ENCODE measurements around the gene SMIM29. TPM values are rescaled to one million over a fixed set of nuclear protein-coding genes. Genes with fewer than 3 reads are reported as not detected.
"Not testable (repeated sequence)": the region's sequence is repeated elsewhere in the genome, so short reads cannot be mapped to it uniquely, and the experiment has no call there.

Gene SMIM29
- total and polyA plus RNA-seq, 12 donors, result 16.0 to 78.2 (median 25.4) TPM

GRCh38 chr6:34272013-34272926 is 23.5 kb upstream of the SMIM29 start:
- H3K4me1 ChIP-seq, result peaks cover 0 to 45% (median 35%) of the 10 kb centered on the region in 9 donors
- DNase-seq (peak in 1 of 2 donors; percentile 32), ATAC-seq (peak in 1 of 8 donors; percentile 38)
- H3K27ac ChIP-seq, result peak overlapping the region in 6 of 10 donors; percentile 24 to 80 (median 46)
- intact Hi-C loops (cut with DNase I), result loop anchor here in 3 of 10 donors (5.0 to 10.0 kb wide), 3 partner anchors 113 to 123 kb away; partner anchors contain the start of gene NUDT3 (in 2 of the 3)
- H3K36me3 ChIP-seq, result no peaks in the 10 kb centered on the region
- no peaks in the 10 kb centered on the region for H3K27me3 ChIP-seq
- no peak overlapping the region for H3K4me3 ChIP-seq
- H3K9me3 ChIP-seq, result no peaks in the 10 kb centered on the region
- WGBS, 2 donors, result 92 to 94% methylated on average over 13 of the region's 13 CpGs
- TF ChIP-seq, protein P1, sequence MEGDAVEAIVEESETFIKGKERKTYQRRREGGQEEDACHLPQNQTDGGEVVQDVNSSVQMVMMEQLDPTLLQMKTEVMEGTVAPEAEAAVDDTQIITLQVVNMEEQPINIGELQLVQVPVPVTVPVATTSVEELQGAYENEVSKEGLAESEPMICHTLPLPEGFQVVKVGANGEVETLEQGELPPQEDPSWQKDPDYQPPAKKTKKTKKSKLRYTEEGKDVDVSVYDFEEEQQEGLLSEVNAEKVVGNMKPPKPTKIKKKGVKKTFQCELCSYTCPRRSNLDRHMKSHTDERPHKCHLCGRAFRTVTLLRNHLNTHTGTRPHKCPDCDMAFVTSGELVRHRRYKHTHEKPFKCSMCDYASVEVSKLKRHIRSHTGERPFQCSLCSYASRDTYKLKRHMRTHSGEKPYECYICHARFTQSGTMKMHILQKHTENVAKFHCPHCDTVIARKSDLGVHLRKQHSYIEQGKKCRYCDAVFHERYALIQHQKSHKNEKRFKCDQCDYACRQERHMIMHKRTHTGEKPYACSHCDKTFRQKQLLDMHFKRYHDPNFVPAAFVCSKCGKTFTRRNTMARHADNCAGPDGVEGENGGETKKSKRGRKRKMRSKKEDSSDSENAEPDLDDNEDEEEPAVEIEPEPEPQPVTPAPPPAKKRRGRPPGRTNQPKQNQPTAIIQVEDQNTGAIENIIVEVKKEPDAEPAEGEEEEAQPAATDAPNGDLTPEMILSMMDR (IDR thresholded peaks at IDR 0.05), result no peak

GRCh38 chr6:34269658-34270341 is 21.0 kb upstream of the SMIM29 start:
- not testable (repeated sequence) for H3K27me3 ChIP-seq, H3K36me3 ChIP-seq, DNase-seq, H3K27ac ChIP-seq, H3K9me3 ChIP-seq, H3K4me3 ChIP-seq, ATAC-seq
- WGBS, 2 donors, result 75 to 84% methylated on average over 17 of the region's 17 CpGs
- intact Hi-C loops (cut with DNase I), result loop anchor here in 3 of 10 donors (5.0 to 10.0 kb wide), 3 partner anchors 115 to 125 kb away; partner anchors contain the start of gene NUDT3 (in 2 of the 3)
- H3K4me1 ChIP-seq, result peaks cover 0 to 30% (median 21%) of the 10 kb centered on the region in 9 donors

GRCh38 chr6:34269132-34269531 is 20.3 kb upstream of the SMIM29 start:
- intact Hi-C loops (cut with DNase I); ATAC-seq: not testable (repeated sequence)

GRCh38 chr6:34267746-34268145 is 18.9 kb upstream of the SMIM29 start:
- Histone ChIP-seq H3K4me3 (no peak overlapping the region), H3K9me3 (peaks cover 0 to 20% (median 0%) of the 10 kb centered on the region in 11 donors), H3K27ac (no peak overlapping the region), H3K27me3 (no peaks in the 10 kb centered on the region), H3K36me3 (peaks cover 0 to 3% (median 0%) of the 10 kb centered on the region in 9 donors), H3K4me1 (peaks cover 0 to 14% (median 7%) of the 10 kb centered on the region in 9 donors)
- DNase-seq, result no peak
- intact Hi-C loops (cut with DNase I), result no loop called here
- TF ChIP-seq, protein P1 (IDR thresholded peaks at IDR 0.05), result no peak
- WGBS, 2 donors, result 95 to 97% methylated on average over 2 of the region's 2 CpGs
- no peak for ATAC-seq

More at GRCh38 chr6:34269132-34269531, 20.3 kb upstream of the SMIM29 start:
- not testable (repeated sequence) for H3K36me3 ChIP-seq, H3K4me3 ChIP-seq, H3K27me3 ChIP-seq, DNase-seq, H3K27ac ChIP-seq, H3K9me3 ChIP-seq
- peaks cover 0 to 28% (median 20%) of the 10 kb centered on the region in 9 donors for H3K4me1 ChIP-seq
- WGBS, 2 donors, result 91 to 94% methylated on average over 7 to 22 of the region's 25 CpGs

DNA sequence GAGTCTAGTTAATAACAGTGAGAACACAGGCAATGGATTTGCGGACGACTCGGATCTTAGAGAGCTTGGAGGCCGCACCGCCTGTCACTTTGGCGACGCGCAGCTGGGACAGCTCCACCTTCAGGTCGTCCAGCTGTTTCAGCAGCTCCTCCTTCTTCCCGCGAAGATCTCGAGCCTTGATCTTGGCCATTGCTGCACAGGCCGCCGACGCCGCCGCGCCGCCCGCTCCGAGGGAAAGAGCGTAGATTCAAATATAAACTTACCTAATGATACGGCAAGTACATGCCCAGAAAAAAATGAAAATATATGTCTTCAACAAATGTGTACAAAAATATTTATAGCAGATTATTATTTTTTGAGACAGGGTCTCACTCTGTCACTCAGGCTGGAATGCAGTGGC is 14.7 kb upstream of the SMIM29 start:
- H3K27ac ChIP-seq; DNase-seq; H3K27me3 ChIP-seq; intact Hi-C loops (cut with DNase I); H3K4me1 ChIP-seq; ATAC-seq; H3K36me3 ChIP-seq; H3K4me3 ChIP-seq: not testable (repeated sequence)
- WGBS, 2 donors, result 80 to 85% methylated on average over 23 of the region's 23 CpGs
- H3K9me3 ChIP-seq, result peaks cover 0 to 29% (median 0%) of the 10 kb centered on the region in 11 donors
